Measurements from ENCODE around the gene MINAR1.
"Not testable (repeated sequence)": the region's sequence is repeated elsewhere in the genome, so short reads cannot be mapped to it uniquely, and the experiment has no call there.

MINAR1 gene, protein sequence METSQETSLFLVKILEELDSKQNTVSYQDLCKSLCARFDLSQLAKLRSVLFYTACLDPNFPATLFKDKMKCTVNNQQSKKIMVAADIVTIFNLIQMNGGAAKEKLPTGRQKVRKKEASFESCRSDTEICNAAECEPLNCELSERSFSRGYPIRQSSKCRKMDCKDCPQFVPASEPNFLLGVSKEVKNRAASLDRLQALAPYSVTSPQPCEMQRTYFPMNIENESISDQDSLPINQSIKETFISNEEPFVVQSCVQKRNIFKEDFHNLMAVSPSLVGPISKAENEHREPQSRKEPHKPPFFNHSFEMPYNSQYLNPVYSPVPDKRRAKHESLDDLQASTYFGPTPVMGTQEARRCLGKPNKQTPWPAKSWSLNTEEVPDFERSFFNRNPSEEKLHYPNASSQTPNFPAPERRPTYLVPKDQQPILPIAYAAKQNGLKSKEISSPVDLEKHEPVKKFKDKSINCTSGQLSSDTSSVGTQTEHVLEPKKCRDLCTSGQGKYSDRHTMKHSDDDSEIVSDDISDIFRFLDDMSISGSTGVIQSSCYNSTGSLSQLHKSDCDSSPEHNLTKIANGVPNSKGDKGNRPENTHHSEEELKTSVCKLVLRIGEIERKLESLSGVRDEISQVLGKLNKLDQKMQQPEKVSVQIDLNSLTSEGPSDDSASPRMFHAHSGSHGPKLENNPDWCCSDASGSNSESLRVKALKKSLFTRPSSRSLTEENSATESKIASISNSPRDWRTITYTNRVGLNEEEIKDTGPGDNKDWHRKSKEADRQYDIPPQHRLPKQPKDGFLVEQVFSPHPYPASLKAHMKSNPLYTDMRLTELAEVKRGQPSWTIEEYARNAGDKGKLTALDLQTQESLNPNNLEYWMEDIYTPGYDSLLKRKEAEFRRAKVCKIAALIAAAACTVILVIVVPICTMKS
- 0.80 to 1.7 (median 1.4) reads per million in 4 donors for total RNA-seq

DNA sequence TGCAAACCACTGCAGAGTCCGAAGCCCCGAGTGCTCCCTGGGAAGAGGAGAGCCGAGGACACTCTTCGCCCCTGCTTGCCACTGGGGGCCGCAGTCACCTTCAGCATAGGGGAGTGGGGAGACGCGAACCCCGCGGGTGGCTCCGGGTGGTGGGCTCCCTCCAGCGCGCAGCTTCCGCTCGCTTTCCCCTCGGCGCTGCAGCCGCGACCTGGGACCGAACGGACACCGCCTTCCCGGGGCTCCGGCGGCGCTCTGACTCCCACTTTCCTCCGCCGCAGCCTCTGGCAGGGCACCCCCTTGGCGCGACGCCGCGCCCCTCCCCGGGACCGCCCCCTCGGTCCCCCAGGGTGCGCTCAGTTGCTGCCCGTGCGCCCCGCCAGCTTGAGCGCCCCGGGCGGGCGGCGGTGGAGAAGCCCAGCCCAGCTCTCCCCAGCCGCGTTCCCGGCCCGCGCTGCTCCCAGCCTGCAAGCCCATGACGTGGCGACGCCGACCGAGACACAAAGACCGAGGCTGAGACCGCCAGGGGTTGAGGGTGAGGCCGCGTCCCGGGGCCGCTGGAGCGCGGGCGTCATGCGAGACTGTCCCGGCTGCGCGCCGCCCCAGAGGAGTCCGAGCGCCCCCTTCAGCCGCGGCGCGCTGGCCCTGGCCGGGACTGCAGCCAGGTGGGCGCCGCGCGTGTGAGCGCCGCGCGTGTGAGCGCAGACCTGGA lies at the start of gene MINAR1:
Gene MINAR1 (plus strand): TSS at position 701 of the 709 bp plus-strand sequence. CDS start 23,812 bp downstream, outside the sequence.
- no peak for DNase-seq

DNA sequence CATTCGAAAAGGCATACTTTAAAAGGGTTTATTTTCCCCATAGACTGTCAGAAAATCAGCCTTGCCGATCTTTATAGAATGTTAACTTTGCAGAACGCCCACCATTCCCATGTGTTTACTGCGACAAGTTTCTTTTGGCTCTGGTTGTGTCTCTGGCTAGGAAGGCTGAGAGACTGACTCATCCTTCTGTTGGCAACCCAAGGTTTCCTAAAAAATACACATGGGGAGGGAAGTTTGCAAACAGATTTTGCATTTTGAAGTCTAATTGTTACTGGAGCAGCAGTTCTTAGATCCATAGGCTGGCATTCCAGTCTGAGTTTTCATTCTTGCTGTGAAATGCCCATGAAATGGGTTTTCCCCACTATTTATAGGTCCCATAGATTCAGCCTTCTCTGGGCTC lies 37.9 kb upstream of the MINAR1 start:
- DNase-seq: no peak

DNA sequence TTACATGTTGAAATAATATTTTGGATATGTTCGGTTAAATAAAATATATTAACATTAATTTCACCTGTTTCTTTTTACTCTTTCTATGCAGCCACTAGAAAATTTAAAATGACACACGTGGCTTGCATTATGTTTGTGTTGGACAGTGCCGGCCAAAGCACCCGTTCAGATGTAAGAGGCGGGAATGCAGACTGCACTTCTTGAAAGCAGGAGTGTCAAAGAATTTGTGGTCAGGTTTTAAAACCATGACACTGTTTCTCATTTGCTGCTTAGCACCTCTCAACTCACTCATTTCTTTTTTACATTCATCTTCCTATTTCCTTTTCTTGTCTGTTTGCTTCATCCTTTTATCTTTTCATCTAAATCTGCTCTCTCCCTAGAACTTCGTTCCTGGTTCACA lies 35.3 kb upstream of the MINAR1 start:
- DNase-seq: no peak

DNA sequence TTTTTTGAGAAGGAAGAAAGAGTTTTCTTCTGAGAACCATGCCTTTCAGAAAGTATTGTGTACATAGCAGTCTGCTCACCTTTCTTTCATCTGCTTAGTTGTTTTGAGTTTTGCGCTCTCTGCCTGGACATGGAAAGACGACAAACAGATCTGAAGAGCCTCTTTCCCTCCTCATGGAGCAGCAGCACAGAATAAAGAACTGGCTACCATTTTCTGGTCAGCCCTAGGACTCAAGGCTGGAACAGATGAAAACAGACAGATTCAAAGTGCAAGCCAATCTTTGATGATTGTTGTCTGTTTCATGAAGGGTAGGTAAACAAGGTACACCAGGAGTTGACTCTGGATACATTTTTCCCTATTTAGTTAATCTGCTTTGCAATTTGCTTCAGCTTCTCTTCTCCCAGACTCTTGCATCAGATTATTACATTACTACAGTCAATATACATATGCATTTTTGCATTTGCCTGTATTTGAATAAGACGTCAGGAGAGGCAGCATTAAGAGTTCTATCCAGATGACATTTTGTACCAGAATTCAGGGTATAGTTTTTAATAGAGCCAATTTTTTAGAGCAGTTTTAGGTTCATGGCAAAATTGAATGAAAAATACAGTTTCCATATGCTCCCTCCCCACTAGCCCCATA lies 34.7 kb upstream of the MINAR1 start:
- no peak for DNase-seq

DNA sequence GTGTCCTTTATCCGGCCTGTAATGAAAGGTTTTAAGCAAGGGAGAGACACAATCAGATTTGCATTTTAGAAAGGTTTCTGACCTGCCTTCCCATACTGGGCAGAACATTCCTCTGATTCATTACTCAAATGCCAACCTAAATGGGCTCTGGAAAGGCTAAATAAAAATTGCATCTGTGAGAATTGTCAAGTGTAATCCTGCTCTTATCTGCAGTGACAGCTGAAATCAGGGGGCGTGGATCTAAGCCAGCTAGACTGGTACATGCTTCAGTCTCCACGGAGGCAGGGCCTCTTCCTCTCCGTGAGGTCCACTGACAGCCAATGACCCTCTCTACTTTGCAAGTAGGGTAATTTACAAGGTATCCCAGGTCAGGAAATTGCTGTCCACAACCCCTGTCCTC lies 32.5 kb upstream of the MINAR1 start:
- DNase-seq: no peak

DNA sequence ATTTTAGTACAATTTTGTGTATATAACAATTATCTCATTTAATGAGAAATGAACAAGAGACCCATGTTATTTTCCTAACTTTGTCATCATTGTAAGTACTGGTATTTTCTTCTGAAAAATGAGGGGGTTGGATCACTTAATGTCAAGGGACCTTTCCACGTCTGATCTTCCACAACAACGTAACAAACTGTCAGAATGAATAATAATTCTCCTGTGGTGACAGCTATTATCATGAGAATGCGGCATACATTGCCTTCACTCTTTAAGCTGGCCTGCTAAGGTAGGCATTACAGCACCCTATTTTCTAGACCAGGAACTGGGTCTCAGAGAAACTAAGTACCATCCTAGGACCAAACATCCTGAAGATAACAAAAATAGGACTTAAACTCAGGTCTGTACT lies 31.5 kb upstream of the MINAR1 start:
- no peak for DNase-seq

DNA sequence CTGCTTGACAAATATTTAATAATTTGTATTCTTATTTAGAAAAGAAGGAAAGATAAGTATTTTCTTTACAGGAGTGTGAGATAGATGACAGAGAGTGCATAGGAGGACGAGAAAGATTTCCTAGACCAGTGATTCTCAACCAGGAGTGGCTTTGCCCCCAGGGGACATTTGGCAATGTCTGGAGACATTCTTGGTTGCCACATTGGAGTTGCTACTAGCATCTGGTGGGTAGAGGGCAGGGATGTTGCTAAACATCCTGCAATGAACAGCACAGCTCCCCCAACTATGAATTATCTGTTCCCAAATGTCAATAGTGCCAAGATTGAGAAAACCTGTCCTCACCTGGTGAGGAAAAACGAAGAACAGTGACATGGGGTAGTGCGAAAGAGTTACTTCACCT lies 30.8 kb upstream of the MINAR1 start:
- DNase-seq: no peak

DNA sequence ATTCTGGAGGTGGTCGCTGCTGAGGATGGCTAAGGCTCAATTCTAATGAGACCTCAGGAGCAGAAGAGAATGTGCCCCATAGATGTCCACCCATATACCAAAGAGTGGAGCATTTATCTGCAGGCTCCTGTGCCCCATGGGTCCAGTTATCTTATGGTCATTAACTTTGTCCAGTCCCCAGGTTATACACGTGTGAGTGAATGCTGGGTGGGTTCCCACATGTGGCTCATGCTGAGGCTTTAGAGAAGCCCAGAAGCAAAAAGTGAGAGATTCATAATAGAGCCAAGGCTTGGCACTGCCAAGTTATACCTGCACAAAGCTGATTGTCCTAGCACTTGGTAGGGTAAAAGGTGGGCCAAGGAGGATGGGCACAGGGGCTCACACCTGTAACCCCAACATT lies 30.0 kb upstream of the MINAR1 start:
- DNase-seq: no peak

DNA sequence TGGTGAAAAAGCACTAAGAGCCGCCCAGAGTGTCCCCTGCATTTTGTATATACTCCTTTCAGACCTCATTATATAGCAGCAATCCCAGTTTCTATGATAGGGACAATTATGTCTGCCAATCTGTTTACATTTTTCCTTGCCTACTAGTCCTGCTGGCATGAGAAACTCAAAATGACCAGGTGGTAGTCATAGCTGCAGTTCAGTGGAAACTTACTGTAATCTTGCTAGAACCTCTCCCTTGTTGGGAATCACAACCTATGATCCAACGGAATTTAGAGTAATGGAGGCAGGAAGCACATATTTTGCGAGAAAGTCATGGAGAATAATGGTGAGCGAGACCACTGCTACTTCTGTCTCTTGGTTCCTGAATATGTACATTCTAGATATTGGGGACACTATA lies 28.6 kb upstream of the MINAR1 start:
- DNase-seq: no peak

DNA sequence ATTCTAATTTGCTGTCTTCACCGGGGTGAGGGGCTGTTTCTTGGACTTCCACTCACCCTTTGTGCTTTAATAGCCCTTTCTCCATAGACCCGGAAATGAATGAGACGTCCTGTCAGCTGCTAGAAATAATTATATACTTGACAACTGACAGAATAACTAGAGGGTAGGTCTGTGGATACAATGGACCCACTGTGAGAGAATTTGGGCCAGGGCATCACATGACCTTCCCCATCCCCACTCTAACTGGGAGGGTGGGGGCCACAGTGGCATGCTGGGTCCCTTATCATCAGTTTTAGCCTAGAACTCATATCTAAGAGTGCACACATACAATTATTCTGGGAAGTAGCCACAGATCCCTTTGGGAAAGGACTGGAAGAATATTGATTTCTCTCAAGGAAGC lies 25.9 kb upstream of the MINAR1 start:
- DNase-seq: no peak

DNA sequence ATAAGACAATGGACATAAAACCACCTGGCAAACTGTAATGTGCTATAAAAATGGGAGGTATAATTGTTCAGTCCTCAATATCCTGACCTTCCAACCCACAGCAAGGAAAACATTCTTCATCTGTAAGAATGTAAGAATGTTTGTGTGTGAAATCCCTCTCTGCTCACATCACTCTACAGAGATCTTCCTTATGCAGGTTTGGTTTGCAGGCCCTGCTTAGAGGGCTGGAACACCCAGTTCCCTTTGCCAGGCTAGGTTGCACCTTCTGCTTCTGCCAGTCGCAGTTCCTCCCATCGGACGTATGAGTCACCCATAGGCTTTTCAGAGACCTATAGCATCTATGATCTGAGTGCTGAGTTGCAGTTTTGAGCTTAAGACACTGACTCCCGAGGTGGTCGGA lies 24.1 kb upstream of the MINAR1 start:
- no peak for DNase-seq

DNA sequence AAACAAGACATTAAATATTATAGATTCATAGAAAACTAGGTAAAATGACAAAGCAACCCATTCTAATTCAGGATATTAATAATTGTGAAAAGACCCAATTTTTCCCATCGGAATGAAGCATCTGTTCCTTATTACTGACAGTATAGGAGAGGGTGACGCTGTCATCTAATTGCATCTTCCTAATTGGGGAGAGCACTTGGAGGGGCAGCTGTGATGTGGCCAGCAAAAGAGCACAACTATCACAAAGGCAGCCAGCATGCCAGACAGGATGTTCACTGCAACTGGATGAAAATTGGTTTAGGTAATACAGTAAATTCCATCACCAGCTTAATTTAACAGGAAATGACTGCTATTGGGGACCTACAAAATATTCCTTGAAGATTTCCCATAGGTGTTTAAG lies 21.9 kb upstream of the MINAR1 start:
- DNase-seq: no peak

DNA sequence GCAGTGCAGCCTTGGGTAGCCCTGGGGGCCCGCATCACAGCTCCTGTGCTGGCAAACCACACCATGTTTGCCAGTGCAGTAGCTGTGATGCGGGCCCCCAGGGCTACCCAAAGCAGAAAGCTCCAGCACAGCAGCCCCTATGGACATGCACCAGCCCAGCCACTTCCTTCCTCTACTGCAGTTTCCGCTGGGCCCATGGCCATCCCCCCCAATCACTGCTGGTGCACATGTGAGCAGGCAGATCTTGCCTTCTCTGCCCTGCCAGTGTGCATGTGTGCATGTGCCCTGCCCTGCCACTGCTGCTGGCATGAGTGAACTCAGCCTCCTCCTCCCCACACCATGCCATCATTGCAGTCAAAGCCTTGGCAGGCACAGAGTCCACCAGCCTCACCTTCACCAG lies 20.1 kb upstream of the MINAR1 start:
- DNase-seq: no peak

DNA sequence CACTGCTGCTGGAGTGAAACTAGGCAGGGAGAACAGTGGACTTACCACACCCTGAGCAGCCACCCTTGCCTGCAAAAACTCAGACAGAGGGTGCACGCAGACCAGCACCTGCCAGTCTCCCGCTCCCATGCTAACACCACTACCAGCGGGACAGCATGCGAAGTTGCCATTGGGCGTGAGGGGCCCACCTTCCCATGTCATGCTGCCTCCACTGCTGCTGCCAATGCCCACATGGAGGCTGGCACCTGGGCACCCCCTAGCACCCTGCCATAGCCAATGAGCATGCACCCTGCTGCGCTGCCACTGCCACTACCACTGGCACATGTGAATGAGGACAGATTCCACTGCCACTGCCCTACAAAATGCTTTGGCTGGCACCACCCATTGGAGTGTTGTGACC lies 19.7 kb upstream of the MINAR1 start:
- DNase-seq: no peak

DNA sequence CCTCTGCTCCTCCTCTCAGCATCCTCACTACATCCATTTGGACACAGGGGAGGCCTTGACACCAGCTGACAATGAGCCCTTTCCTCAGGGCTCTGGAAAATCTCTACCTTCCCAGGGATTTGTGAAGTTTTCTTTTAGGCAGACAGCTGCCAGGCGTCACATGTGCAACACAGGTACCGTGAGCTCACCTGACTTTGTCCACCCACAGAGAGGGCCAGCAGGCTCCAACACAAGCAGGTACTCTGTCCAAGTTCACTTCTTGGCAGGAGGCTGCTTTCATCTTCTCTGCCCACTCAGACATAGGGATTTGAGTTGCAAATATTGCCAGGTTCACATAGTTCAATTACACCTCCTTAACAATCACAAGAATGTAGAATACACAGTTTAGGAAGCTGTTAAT lies 15.3 kb upstream of the MINAR1 start:
- no peak for DNase-seq

DNA sequence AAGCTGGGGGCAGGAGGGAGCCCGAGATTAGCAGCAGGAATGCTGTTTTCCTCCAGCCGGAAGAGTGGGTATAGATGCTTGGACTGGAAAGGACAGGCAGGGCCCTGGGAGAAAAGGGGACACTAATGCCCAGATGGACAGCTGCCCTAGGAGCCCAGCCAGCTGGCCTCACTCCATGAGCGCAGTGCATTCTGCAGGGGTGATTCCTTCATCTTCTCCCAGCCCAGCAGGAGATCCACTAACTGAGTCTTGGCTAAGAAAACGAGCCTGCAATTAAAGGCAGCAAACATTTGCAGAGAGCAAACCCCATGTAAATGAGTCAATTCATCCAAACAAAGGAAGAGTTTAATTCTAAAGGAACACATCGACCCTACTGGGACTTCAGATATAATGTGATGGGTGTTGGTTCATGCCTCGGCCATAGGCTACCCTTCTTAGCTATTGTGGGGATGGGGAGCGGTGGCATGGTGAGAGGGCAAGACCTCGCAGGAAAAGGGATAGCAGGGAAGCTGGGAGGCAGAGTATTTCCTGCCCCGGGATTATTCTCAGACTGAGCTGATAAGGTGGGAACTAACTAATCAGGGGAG lies 13.3 kb upstream of the MINAR1 start:
- no peak for DNase-seq

DNA sequence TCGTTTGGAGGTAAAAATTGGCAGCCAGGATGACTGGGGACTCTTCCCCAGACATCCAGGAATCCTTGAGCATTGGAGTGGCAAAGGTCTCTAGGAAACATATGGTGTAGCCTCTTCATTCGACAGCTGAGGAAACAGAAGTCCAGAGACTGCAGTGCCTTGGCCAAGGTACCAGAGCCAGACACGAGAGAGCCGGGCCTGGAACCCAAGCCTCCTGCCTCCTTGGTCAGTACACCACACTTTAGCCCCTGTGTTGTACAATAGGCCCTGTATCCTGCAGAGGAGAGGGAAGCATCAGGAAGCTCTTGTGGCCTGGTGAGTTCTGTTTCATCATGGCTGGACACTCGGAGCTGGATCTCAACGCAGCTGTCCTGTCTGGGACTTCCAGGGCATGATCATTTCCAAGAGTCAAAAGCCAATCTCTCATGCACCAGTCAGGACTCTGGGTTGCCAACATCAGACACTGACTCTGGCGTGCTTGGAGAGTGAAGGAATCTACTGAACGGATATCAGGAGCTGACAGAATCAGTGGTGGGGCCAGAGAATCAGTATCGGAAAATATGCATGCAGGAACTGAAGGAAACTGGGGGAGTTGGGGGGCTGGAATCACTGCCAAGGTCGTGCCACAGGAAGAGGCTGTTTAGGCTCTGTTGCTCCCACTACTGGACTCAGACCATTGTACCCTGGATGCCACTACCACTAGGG lies 6.4 kb upstream of the MINAR1 start:
- no peak for DNase-seq

DNA sequence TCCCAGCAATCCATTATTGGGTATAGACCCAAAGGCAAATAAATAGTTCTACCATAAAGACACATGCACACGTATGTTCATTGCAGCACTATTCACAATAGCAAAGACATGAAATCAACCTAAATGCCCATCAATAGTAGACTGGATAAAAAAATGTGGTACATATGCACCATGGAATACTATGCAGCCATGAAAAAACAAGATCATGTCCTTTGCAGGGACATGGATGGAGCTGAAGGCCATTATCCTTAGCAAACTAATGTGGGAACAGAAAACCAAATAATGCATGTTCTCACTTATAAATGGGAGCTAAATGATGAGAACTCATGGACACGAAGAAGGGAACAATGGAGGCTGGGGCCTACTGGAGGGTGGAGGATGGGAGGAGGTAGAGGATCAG lies 5.2 kb upstream of the MINAR1 start:
- not testable (repeated sequence) for DNase-seq

DNA sequence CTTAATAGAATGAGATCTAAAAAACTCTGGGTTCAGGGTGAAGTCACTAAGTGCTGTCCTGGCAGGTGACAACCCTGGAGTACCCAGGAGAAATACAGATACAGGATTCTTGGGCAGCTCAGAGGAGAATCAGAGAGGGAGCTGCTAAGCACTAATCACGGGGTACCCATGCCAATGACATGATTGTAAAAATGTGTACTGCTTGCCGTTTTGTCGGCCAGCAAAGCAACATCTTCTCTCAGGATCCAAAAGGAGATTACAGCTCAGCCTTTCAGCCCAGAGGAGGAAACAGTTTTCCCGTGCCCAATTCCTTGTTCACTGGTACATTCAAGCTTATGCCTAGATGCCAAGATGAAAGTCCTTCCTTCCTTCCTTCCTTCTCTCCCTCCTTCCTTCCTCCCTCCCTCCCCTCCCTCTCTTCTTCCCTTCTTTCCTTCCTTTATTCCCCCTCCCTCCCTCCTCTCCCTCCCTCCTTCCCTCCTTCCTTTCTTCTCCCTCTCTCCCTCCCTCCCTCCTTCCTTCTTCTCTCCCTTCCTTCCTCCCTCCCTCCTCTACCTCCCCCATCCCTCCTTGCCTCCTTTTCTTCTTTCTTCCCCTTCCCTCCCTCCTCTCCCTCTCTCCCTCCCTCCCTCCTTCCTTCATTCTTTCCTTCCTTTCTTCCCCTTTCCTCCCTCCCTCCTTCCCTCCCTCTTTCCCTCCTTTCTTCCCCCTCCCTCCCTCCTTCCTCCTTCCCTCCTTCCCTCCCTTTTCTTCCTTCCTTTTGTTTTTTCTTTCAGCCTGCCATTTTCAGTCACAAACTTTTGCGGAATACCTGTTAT lies 4.1 kb upstream of the MINAR1 start:
- no peak for DNase-seq

DNA sequence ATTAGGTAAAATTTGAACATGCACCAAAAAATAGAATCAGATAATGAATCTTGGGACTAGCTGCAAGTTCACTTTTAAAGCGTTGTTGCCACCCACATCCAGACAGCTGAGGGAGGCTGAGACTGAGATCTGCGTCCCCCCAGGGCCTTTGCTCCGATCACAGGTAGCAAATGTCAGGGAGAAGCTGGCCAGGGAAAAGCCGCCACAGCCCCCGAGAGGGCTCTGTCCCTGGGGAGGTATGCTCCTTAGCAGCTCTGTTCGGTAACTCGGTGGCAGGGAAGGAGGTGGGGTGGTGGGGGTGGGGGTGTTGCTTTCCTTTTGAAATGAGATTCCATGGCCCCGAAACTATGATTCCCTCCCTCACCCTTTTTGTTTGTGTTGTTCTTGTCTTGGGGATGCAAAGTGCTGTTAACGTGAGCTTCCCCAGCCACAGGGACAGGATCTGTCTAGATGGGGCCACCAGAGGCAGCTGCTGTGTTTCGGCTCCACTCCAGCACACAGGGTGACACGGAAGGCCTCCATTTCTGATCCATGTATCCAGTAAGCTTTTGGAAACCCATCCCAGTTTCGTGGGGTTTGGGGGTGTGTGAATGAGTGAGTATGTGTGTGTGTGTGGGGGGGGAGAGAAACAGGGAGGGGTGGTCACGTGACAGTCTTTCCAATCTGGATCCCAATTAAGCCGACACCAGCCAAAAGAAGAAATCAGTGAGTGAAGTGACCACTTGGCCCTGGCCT lies 1.1 kb upstream of the MINAR1 start:
- DNase-seq: no peak

Data from T-helper 1 cell (primary cell).